ENCODE measurements around the gene TMEM132D.

DNA sequence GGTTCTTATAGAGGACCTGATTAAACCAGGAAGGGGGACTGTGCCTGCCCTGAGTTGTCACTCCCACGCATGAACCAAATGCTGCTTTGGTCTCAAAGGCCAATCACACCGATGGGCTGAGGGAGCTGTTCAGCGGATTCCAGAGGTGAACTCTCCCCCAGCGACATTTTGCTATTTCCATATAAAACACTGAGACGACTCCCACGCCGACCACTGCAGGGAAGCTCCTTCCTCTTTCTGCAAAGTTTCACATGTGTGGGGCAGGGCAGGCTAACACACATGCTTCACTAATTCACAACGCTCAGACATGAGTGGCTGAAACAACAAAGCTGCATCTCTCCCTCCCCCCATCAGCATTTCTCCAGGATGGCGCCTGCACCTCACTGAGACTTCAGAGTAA, 37.8 kb upstream of the TMEM132D start:
- TF ChIP-seq SP1 (IDR thresholded peaks at IDR 0.05) = no peak
- TF ChIP-seq, protein P1, sequence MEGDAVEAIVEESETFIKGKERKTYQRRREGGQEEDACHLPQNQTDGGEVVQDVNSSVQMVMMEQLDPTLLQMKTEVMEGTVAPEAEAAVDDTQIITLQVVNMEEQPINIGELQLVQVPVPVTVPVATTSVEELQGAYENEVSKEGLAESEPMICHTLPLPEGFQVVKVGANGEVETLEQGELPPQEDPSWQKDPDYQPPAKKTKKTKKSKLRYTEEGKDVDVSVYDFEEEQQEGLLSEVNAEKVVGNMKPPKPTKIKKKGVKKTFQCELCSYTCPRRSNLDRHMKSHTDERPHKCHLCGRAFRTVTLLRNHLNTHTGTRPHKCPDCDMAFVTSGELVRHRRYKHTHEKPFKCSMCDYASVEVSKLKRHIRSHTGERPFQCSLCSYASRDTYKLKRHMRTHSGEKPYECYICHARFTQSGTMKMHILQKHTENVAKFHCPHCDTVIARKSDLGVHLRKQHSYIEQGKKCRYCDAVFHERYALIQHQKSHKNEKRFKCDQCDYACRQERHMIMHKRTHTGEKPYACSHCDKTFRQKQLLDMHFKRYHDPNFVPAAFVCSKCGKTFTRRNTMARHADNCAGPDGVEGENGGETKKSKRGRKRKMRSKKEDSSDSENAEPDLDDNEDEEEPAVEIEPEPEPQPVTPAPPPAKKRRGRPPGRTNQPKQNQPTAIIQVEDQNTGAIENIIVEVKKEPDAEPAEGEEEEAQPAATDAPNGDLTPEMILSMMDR (IDR thresholded peaks at IDR 0.05; ENCODE audit: low read depth, low read length, missing input control) = no peak
- no peak for TF ChIP-seq TAF1 (conservative IDR thresholded peaks at IDR 0.05)
- no peak for TF ChIP-seq RAD21 (IDR thresholded peaks at IDR 0.05)
- TF ChIP-seq JUND (IDR thresholded peaks at IDR 0.05) = no peak

All from liver (tissue), 3 donors.